ENCODE data around the gene CENPS.
"Not testable (repeated sequence)": the region's sequence is repeated elsewhere in the genome, so short reads cannot be mapped to it uniquely, and the experiment has no call there.

Gene CENPS

GRCh38 chr1:10450836-10451235 lies 20.6 kb downstream of the CENPS start:
- DNase-seq (ENCODE audit: low spot score): no peak

GRCh38 chr1:10451287-10451686 lies 21.1 kb downstream of the CENPS start:
- no peak for DNase-seq (ENCODE audit: low spot score)

- no peak for DNase-seq (ENCODE audit: low spot score)
Measured at GRCh38 chr1:10456048-10456447, 25.8 kb downstream of the CENPS start.

- no peak for DNase-seq (ENCODE audit: low spot score)
Measured at GRCh38 chr1:10456661-10457060, 26.4 kb downstream of the CENPS start.

GRCh38 chr1:10457462-10457861 lies 27.2 kb downstream of the CENPS start:
- not testable (repeated sequence) for DNase-seq (ENCODE audit: low spot score)

GRCh38 chr1:10457875-10458274 lies 27.6 kb downstream of the CENPS start:
- DNase-seq (ENCODE audit: low spot score): no peak

- no peak for DNase-seq (ENCODE audit: low spot score)
Measured at GRCh38 chr1:10459184-10459583, 29.0 kb downstream of the CENPS start.

- no peak for DNase-seq (ENCODE audit: low spot score)
Measured at GRCh38 chr1:10467078-10467477, 36.8 kb downstream of the CENPS start.

- no peak for DNase-seq (ENCODE audit: low spot score)
Measured at GRCh38 chr1:10470043-10470442, 39.8 kb downstream of the CENPS start.

GRCh38 chr1:10471411-10472219 lies 41.4 kb downstream of the CENPS start:
- no peak for DNase-seq (ENCODE audit: low spot score)

GRCh38 chr1:10472220-10473144 lies 42.2 kb downstream of the CENPS start, which contains the start of gene DFFA:
Gene DFFA, minus strand, starts transcription at chr1:10472529. Its CDS starts 71 bp downstream, at chr1:10472458.
- peak; percentile 95 for DNase-seq (ENCODE audit: low spot score)

GRCh38 chr1:10473145-10473765 lies 43.0 kb downstream of the CENPS start:
- no peak for DNase-seq (ENCODE audit: low spot score)

- not testable (repeated sequence) for DNase-seq (ENCODE audit: low spot score)
Measured at GRCh38 chr1:10474309-10474612, 44.0 kb downstream of the CENPS start.

GRCh38 chr1:10474613-10475507 lies 44.6 kb downstream of the CENPS start, which contains the start of gene PEX14:
Gene PEX14, plus strand, starts transcription at chr1:10474950. Its CDS starts 17 bp downstream, at chr1:10474967.
- DNase-seq (ENCODE audit: low spot score): peak; percentile 89

GRCh38 chr1:10475510-10475909 lies 45.3 kb downstream of the CENPS start:
- DNase-seq (ENCODE audit: low spot score): no peak

GRCh38 chr1:10479296-10479695 lies 49.1 kb downstream of the CENPS start:
- DNase-seq (ENCODE audit: low spot score): no peak

- DNase-seq (ENCODE audit: low spot score): no peak
Measured at GRCh38 chr1:10480614-10481013, 50.4 kb downstream of the CENPS start.

- no peak for DNase-seq (ENCODE audit: low spot score)
Measured at GRCh38 chr1:10484521-10484920, 54.3 kb downstream of the CENPS start.

- DNase-seq (ENCODE audit: low spot score): no peak
Measured at GRCh38 chr1:10489291-10490055, 59.2 kb downstream of the CENPS start.

- no peak for DNase-seq (ENCODE audit: low spot score)
Measured at GRCh38 chr1:10490286-10490970, 60.2 kb downstream of the CENPS start.

All from putamen (tissue), 1 donor.